HG03097 (cell line): ENCODE data around the gene POU2F1.

ENCODE experiments used
- ATAC-seq: cut with Tn5 transposase; IDR thresholded peaks from one replicate; pipeline ENCODE4 v1.9.1; 2021; ENCODE audit not compliant: unreplicated experiment, low FRiP score

POU2F1 gene

GRCh38 chr1:167409183-167409582 lies 188.5 kb downstream of the POU2F1 start:
- no peak for ATAC-seq

GRCh38 chr1:167412072-167412471 lies 191.4 kb downstream of the POU2F1 start:
- ATAC-seq = no peak

- ATAC-seq = no peak
Observed at GRCh38 chr1:167412920-167413319, 192.2 kb downstream of the POU2F1 start.

- ATAC-seq = no peak
Observed at GRCh38 chr1:167413328-167413727, 192.6 kb downstream of the POU2F1 start.

GRCh38 chr1:167416506-167416905 lies 195.8 kb downstream of the POU2F1 start:
- no peak for ATAC-seq

GRCh38 chr1:167418391-167418790 lies 197.7 kb downstream of the POU2F1 start:
- ATAC-seq = no peak

GRCh38 chr1:167419245-167419644 lies 198.6 kb downstream of the POU2F1 start:
- ATAC-seq = no peak

GRCh38 chr1:167420510-167420909 lies 199.8 kb downstream of the POU2F1 start:
- ATAC-seq = no peak

GRCh38 chr1:167423684-167424619 lies 203.3 kb downstream of the POU2F1 start:
- ATAC-seq = no peak

GRCh38 chr1:167425482-167425881 lies 204.8 kb downstream of the POU2F1 start:
- no peak for ATAC-seq

- ATAC-seq = no peak
Observed at GRCh38 chr1:167426716-167427115, 206.0 kb downstream of the POU2F1 start.

- no peak for ATAC-seq
Observed at GRCh38 chr1:167427848-167428247, 207.2 kb downstream of the POU2F1 start.

GRCh38 chr1:167428395-167428794 lies 207.7 kb downstream of the POU2F1 start:
- ATAC-seq = no peak

- no peak for ATAC-seq
Observed at GRCh38 chr1:167429612-167430011, 208.9 kb downstream of the POU2F1 start.

- no peak for ATAC-seq
Observed at GRCh38 chr1:167430134-167430848, 209.6 kb downstream of the POU2F1 start.

GRCh38 chr1:167430849-167431242 lies 210.2 kb downstream of the POU2F1 start:
- no peak for ATAC-seq

GRCh38 chr1:167431261-167431908 lies 210.7 kb downstream of the POU2F1 start:
- no peak for ATAC-seq

- no peak for ATAC-seq
Observed at GRCh38 chr1:167431909-167432650, 211.4 kb downstream of the POU2F1 start.

- ATAC-seq = no peak
Observed at GRCh38 chr1:167432780-167433179, 212.1 kb downstream of the POU2F1 start.

- ATAC-seq = no peak
Observed at GRCh38 chr1:167433884-167434283, 213.2 kb downstream of the POU2F1 start.

GRCh38 chr1:167434306-167434705 lies 213.6 kb downstream of the POU2F1 start:
- no peak for ATAC-seq
